GM23338 (cell line): ENCODE data around the gene PRDX4. TPM values are rescaled to one million over a fixed set of nuclear protein-coding genes. Genes with fewer than 3 reads are reported as not detected.

Source experiments
- ATAC-seq: fragments of 200-7000 bp; cut with Tn5 transposase; 3 replicates; pipeline ENCODE4 v1.9.1; 2020
- DNase-seq: peaks from one replicate; pipeline ENCODE4 v3.0.0-alpha.2; 2015; ENCODE audit warnings: low spot score
- H2AFZ ChIP-seq: fragments of 200-600 bp; sonication (generic); 2 replicates; pipeline ENCODE4 v1.8.0; 2016; ENCODE audit warnings: antibody characterized with exemption, mild to moderate bottlenecking, moderate library complexity
- H3F3A ChIP-seq: fragments of 200-600 bp; sonication (generic); replicated peaks from 2 replicates; pipeline ENCODE4 v1.8.0; 2017; ENCODE audit warnings: antibody characterized with exemption, mixed run types, low read depth
- H3K27ac ChIP-seq: fragments of 200-600 bp; sonication (generic); 2 replicates; pipeline ENCODE4 v1.6.1; 2016; ENCODE audit warnings: low read depth
- H3K27me3 ChIP-seq: fragments of 200-600 bp; sonication (generic); 2 replicates; pipeline ENCODE4 v1.8.0; 2016; ENCODE audit warnings: mild to moderate bottlenecking, mixed run types, moderate library complexity; ENCODE audit not compliant: insufficient read depth
- H3K36me3 ChIP-seq: fragments of 200-600 bp; sonication (generic); 2 replicates; pipeline ENCODE4 v1.8.0; 2016; ENCODE audit warnings: mild to moderate bottlenecking; ENCODE audit not compliant: insufficient read depth
- H3K4me1 ChIP-seq: fragments of 200-600 bp; sonication (generic); 2 replicates; pipeline ENCODE4 v1.8.0; 2016; ENCODE audit warnings: mild to moderate bottlenecking, moderate library complexity; ENCODE audit not compliant: insufficient read depth
- H3K4me2 ChIP-seq: fragments of 200-600 bp; sonication (generic); 2 replicates; pipeline ENCODE4 v1.7.1; 2017; ENCODE audit warnings: mixed run types
- H3K4me3 ChIP-seq: fragments of 200-600 bp; sonication (generic); 2 replicates; pipeline ENCODE4 v1.6.1; 2016; ENCODE audit warnings: mixed run types
- H3K79me2 ChIP-seq: fragments of 200-600 bp; sonication (generic); replicated peaks from 2 replicates; pipeline ENCODE4 v1.8.0; 2017; ENCODE audit warnings: mild to moderate bottlenecking; ENCODE audit not compliant: insufficient read depth
- H3K9me2 ChIP-seq: fragments of 200-600 bp; sonication (generic); 2 replicates; pipeline ENCODE4 v1.8.0; 2017; ENCODE audit not compliant: insufficient read depth
- H4K20me1 ChIP-seq: fragments of 200-600 bp; sonication (generic); replicated peaks from 2 replicates; pipeline ENCODE4 v1.8.0; 2017; ENCODE audit warnings: mild to moderate bottlenecking; ENCODE audit not compliant: insufficient read depth
- H3K27ac Mint-ChIP-seq: 2 replicates; pipeline ENCODE4 v1.8.0; 2020; ENCODE audit warnings: inconsistent platforms, mild to moderate bottlenecking, moderate library complexity, mixed read lengths
- H3K27me3 Mint-ChIP-seq: 3 replicates; pipeline ENCODE4 v1.8.0; 2022; ENCODE audit warnings: low read depth, mild to moderate bottlenecking, moderate library complexity, mixed read lengths, inconsistent platforms; ENCODE audit not compliant: insufficient read depth, poor library complexity
- H3K36me3 Mint-ChIP-seq: 3 replicates; pipeline ENCODE4 v1.8.0; 2021; ENCODE audit warnings: low read depth, mild to moderate bottlenecking, inconsistent platforms, moderate library complexity, mixed read lengths
- H3K4me1 Mint-ChIP-seq: 3 replicates; pipeline ENCODE4 v1.8.0; 2020; ENCODE audit warnings: mild to moderate bottlenecking, inconsistent platforms, mixed read lengths
- H3K4me3 Mint-ChIP-seq: 3 replicates; pipeline ENCODE4 v1.8.0; 2021; ENCODE audit warnings: moderate library complexity, mild to moderate bottlenecking, inconsistent platforms, mixed read lengths
- H3K9me3 Mint-ChIP-seq: 3 replicates; pipeline ENCODE4 v1.8.0; 2020; ENCODE audit warnings: moderate library complexity, mild to moderate bottlenecking, inconsistent platforms, mixed read lengths
- CREB1 ChIP-seq: fragments of 250-450 bp; sonication (Bioruptor Pico); IDR thresholded peaks from 2 replicates; pipeline ENCODE4 v1.5.0; 2020; ENCODE audit warnings: low read depth, mild to moderate bottlenecking, moderate library complexity
- EZH2 ChIP-seq: fragments of 200-600 bp; sonication (generic); IDR thresholded peaks from one replicate; pipeline ENCODE4 v1.8.0; 2017; ENCODE audit warnings: antibody characterized with exemption, mild to moderate bottlenecking, low read depth; ENCODE audit not compliant: unreplicated experiment
- EZH2phosphoT487 ChIP-seq: fragments of 200-600 bp; sonication (generic); IDR thresholded peaks from one replicate; pipeline ENCODE4 v1.8.1; 2018; ENCODE audit warnings: antibody characterized with exemption; ENCODE audit not compliant: unreplicated experiment
- JUNB ChIP-seq: IDR thresholded peaks from one replicate; pipeline ENCODE4 v1.6.1; 2016; ENCODE audit warnings: antibody characterized with exemption; ENCODE audit not compliant: unreplicated experiment
- POLR2AphosphoS5 ChIP-seq: IDR thresholded peaks from 2 replicates; pipeline ENCODE4 v1.6.1; 2016; ENCODE audit warnings: antibody characterized with exemption, low read depth
- STAT1 ChIP-seq: IDR thresholded peaks from one replicate; pipeline ENCODE4 v1.6.1; 2016; ENCODE audit warnings: antibody characterized with exemption; ENCODE audit not compliant: unreplicated experiment
- ZNF331 ChIP-seq: fragments of 250-450 bp; sonication (Bioruptor Pico); IDR thresholded peaks from 2 replicates; pipeline ENCODE4 v1.5.0; 2020; ENCODE audit warnings: low read depth, mild to moderate bottlenecking, moderate library complexity
- polyA plus RNA-seq: library from polyadenylated mRNA; unstranded; fragments of >200 nt; fragmentation: Nextera tagmentation; extraction: Ambion mirVana; gene quantifications from 2 replicates; pipeline ENCODE4 v1.2.1, GENCODE V29; 2016
- total RNA-seq: library from RNA; depleted of rRNA; stranded (reverse); fragments of >200 nt; shearing (Covaris generic); gene quantifications from 2 replicates; pipeline ENCODE4 v1.2.3, GENCODE V29; 2014
- TF ChIP-seq, protein P1 (sequence below), 2 experiments: fragments of 200-600 bp in 1 of 2; sonication (generic) in 1 of 2; conservative IDR thresholded peaks; 2 replicates each; pipeline versions ENCODE4 v1.5.1 to v1.6.1; 2016 to 2017; ENCODE audit warnings: antibody characterized with exemption in 2 of 2, low read depth in 2 of 2, mild to moderate bottlenecking in 2 of 2, moderate library complexity in 1 of 2
- TF ChIP-seq, protein P2 (sequence below): IDR thresholded peaks from one replicate; pipeline ENCODE4 v1.6.1; 2018; ENCODE audit warnings: antibody characterized with exemption; ENCODE audit not compliant: unreplicated experiment
- TF ChIP-seq, protein P3 (sequence below): IDR thresholded peaks from 2 replicates; pipeline ENCODE4 v1.6.1; 2016; ENCODE audit warnings: antibody characterized with exemption
- TF ChIP-seq, protein P4 (sequence below): fragments of 250-450 bp; sonication (Bioruptor Pico); IDR thresholded peaks from 2 replicates; pipeline ENCODE4 v1.5.0; 2020; ENCODE audit warnings: mild to moderate bottlenecking, moderate library complexity

The PRDX4 gene
- total and polyA plus RNA-seq, 2 experiments from 2014 or later: 101 to 139 TPM

DNA sequence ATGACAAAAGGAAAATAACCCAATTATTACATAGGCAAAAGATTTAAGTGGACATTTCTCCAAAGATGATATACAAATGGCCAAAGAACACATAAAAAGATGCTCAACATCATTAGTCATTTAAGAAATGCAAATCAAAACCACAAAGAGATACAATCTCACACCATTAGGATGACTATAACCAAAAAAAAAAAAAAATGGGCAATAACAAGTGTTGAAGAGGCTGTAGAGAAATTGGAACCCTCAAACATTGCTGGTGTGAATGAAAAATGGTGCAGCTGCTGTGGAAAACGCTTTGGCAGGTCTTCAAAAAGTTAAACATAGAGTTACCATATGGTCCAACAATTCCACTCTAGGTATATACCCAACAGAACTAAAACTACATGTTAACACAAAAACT, 5.6 kb upstream of the PRDX4 start:
- H3K9me3 Mint-ChIP-seq: no peaks in the 10 kb centered on the region
- peaks cover under 1% of the 10 kb centered on the region; the same call in 2 of the 3 replicates for H3K36me3 Mint-ChIP-seq
- Histone ChIP-seq H3K27ac (no peak overlapping the region), H3K27me3 (no peaks in the 10 kb centered on the region), H3K4me2 (no peak overlapping the region), H3K4me1 (peaks cover 5% of the 10 kb centered on the region; the same call in 1 of the 2 replicates), H3F3A (no peaks in the 10 kb centered on the region), H3K9me2 (0 out of 2 replicates have a peak, but pooled peaks cover 5% of the 10 kb centered on the region), H3K36me3 (no peaks in the 10 kb centered on the region), H4K20me1 (no peaks in the 10 kb centered on the region), H3K79me2 (no peaks in the 10 kb centered on the region), H3K4me3 (no peak overlapping the region), H2AFZ (no peak overlapping the region)
- TF ChIP-seq, protein P1, sequence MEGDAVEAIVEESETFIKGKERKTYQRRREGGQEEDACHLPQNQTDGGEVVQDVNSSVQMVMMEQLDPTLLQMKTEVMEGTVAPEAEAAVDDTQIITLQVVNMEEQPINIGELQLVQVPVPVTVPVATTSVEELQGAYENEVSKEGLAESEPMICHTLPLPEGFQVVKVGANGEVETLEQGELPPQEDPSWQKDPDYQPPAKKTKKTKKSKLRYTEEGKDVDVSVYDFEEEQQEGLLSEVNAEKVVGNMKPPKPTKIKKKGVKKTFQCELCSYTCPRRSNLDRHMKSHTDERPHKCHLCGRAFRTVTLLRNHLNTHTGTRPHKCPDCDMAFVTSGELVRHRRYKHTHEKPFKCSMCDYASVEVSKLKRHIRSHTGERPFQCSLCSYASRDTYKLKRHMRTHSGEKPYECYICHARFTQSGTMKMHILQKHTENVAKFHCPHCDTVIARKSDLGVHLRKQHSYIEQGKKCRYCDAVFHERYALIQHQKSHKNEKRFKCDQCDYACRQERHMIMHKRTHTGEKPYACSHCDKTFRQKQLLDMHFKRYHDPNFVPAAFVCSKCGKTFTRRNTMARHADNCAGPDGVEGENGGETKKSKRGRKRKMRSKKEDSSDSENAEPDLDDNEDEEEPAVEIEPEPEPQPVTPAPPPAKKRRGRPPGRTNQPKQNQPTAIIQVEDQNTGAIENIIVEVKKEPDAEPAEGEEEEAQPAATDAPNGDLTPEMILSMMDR (conservative IDR thresholded peaks at IDR 0.05; ENCODE audit: low read depth in 2 of 2): no peak
- TF ChIP-seq, protein P2, sequence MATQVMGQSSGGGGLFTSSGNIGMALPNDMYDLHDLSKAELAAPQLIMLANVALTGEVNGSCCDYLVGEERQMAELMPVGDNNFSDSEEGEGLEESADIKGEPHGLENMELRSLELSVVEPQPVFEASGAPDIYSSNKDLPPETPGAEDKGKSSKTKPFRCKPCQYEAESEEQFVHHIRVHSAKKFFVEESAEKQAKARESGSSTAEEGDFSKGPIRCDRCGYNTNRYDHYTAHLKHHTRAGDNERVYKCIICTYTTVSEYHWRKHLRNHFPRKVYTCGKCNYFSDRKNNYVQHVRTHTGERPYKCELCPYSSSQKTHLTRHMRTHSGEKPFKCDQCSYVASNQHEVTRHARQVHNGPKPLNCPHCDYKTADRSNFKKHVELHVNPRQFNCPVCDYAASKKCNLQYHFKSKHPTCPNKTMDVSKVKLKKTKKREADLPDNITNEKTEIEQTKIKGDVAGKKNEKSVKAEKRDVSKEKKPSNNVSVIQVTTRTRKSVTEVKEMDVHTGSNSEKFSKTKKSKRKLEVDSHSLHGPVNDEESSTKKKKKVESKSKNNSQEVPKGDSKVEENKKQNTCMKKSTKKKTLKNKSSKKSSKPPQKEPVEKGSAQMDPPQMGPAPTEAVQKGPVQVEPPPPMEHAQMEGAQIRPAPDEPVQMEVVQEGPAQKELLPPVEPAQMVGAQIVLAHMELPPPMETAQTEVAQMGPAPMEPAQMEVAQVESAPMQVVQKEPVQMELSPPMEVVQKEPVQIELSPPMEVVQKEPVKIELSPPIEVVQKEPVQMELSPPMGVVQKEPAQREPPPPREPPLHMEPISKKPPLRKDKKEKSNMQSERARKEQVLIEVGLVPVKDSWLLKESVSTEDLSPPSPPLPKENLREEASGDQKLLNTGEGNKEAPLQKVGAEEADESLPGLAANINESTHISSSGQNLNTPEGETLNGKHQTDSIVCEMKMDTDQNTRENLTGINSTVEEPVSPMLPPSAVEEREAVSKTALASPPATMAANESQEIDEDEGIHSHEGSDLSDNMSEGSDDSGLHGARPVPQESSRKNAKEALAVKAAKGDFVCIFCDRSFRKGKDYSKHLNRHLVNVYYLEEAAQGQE: no peak
- TF ChIP-seq JUNB: no peak
- TF ChIP-seq POLR2AphosphoS5: no peak
- no peak for TF ChIP-seq ZNF331 (CRISPR knock-in tag)
- no peak for TF ChIP-seq EZH2
- TF ChIP-seq, protein P3, sequence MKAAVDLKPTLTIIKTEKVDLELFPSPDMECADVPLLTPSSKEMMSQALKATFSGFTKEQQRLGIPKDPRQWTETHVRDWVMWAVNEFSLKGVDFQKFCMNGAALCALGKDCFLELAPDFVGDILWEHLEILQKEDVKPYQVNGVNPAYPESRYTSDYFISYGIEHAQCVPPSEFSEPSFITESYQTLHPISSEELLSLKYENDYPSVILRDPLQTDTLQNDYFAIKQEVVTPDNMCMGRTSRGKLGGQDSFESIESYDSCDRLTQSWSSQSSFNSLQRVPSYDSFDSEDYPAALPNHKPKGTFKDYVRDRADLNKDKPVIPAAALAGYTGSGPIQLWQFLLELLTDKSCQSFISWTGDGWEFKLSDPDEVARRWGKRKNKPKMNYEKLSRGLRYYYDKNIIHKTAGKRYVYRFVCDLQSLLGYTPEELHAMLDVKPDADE: no peak
- TF ChIP-seq, protein P4, sequence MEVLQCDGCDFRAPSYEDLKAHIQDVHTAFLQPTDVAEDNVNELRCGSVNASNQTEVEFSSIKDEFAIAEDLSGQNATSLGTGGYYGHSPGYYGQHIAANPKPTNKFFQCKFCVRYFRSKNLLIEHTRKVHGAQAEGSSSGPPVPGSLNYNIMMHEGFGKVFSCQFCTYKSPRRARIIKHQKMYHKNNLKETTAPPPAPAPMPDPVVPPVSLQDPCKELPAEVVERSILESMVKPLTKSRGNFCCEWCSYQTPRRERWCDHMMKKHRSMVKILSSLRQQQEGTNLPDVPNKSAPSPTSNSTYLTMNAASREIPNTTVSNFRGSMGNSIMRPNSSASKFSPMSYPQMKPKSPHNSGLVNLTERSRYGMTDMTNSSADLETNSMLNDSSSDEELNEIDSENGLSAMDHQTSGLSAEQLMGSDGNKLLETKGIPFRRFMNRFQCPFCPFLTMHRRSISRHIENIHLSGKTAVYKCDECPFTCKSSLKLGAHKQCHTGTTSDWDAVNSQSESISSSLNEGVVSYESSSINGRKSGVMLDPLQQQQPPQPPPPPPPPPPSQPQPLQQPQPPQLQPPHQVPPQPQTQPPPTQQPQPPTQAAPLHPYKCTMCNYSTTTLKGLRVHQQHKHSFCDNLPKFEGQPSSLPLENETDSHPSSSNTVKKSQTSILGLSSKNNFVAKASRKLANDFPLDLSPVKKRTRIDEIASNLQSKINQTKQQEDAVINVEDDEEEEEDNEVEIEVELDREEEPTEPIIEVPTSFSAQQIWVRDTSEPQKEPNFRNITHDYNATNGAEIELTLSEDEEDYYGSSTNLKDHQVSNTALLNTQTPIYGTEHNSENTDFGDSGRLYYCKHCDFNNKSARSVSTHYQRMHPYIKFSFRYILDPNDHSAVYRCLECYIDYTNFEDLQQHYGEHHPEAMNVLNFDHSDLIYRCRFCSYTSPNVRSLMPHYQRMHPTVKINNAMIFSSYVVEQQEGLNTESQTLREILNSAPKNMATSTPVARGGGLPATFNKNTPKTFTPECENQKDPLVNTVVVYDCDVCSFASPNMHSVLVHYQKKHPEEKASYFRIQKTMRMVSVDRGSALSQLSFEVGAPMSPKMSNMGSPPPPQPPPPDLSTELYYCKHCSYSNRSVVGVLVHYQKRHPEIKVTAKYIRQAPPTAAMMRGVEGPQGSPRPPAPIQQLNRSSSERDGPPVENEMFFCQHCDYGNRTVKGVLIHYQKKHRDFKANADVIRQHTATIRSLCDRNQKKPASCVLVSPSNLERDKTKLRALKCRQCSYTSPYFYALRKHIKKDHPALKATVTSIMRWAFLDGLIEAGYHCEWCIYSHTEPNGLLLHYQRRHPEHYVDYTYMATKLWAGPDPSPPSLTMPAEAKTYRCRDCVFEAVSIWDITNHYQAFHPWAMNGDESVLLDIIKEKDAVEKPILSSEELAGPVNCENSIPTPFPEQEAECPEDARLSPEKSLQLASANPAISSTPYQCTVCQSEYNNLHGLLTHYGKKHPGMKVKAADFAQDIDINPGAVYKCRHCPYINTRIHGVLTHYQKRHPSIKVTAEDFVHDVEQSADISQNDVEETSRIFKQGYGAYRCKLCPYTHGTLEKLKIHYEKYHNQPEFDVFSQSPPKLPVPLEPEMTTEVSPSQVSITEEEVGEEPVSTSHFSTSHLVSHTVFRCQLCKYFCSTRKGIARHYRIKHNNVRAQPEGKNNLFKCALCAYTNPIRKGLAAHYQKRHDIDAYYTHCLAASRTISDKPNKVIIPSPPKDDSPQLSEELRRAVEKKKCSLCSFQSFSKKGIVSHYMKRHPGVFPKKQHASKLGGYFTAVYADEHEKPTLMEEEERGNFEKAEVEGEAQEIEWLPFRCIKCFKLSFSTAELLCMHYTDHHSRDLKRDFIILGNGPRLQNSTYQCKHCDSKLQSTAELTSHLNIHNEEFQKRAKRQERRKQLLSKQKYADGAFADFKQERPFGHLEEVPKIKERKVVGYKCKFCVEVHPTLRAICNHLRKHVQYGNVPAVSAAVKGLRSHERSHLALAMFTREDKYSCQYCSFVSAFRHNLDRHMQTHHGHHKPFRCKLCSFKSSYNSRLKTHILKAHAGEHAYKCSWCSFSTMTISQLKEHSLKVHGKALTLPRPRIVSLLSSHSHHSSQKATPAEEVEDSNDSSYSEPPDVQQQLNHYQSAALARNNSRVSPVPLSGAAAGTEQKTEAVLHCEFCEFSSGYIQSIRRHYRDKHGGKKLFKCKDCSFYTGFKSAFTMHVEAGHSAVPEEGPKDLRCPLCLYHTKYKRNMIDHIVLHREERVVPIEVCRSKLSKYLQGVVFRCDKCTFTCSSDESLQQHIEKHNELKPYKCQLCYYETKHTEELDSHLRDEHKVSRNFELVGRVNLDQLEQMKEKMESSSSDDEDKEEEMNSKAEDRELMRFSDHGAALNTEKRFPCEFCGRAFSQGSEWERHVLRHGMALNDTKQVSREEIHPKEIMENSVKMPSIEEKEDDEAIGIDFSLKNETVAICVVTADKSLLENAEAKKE (CRISPR knock-in tag): no peak
- TF ChIP-seq CREB1 (CRISPR knock-in tag): no peak
- no peak for TF ChIP-seq EZH2phosphoT487
- TF ChIP-seq STAT1: no peak
- no peaks in the 10 kb centered on the region for H3K27me3 Mint-ChIP-seq
- DNase-seq (no peak), ATAC-seq (no peak)
- H3K4me3 Mint-ChIP-seq: no peak overlapping the region
- peaks cover 29% of the 10 kb centered on the region for H3K4me1 Mint-ChIP-seq
- H3K27ac Mint-ChIP-seq: no peak overlapping the region
